Mucosa of descending colon (tissue), 3 donors: Measurements from ENCODE around the gene CASKIN1. TPM values are rescaled to one million over a fixed set of nuclear protein-coding genes. Genes with fewer than 3 reads are reported as not detected.
A peak's percentile ranks its signal among the peaks of the same experiment; 100 is the strongest.

Source experiments
- ATAC-seq: fragments of 200-7000 bp; cut with Tn5 transposase; one replicate; pipeline ENCODE4 v1.9.1; 2020; ENCODE audit warnings: mild to moderate bottlenecking, moderate library complexity
- DNase-seq, 3 donors: peaks; one replicate each; pipeline ENCODE4 v3.0.0-alpha.2; 2020
- H3K36me3 ChIP-seq: fragments of 200-600 bp; one replicate; pipeline ENCODE4 v1.8.0; 2021; ENCODE audit warnings: low read depth, mild to moderate bottlenecking
- H3K4me1 ChIP-seq: fragments of 200-600 bp; one replicate; pipeline ENCODE4 v1.8.0; 2021; ENCODE audit warnings: low read depth, mild to moderate bottlenecking
- H3K4me3 ChIP-seq: fragments of 200-600 bp; one replicate; pipeline ENCODE4 v1.8.0; 2021; ENCODE audit warnings: mild to moderate bottlenecking
- H3K9me3 ChIP-seq: fragments of 200-600 bp; one replicate; pipeline ENCODE4 v1.8.0; 2021; ENCODE audit warnings: mild to moderate bottlenecking
- intact Hi-C, 2 donors: fragments of 100-400 bp; cut with DNase I in 1 of 2; cut with micrococcal nuclease in 1 of 2; formaldehyde crosslinking; loops; one replicate each; pipeline versions ENCODE4 v1.11.0 to v1.11.1; 2022; cut with DNase I, micrococcal nuclease
- total RNA-seq, 3 donors: library from RNA; stranded (reverse); fragmentation: NEBNext Ultra II Directional in 2 of 3; extraction: Animal tissue kit (Norgen Biotek cat#: 25700) in 2 of 3; gene quantifications; one replicate each; pipeline versions ENCODE4 v1.2.1 to v1.2.4, GENCODE V29; 2021 to 2023
- TF ChIP-seq, protein P1 (sequence below): fragments of 200-600 bp; IDR thresholded peaks from one replicate; pipeline ENCODE4 v1.8.0; 2022; ENCODE audit warnings: antibody characterized with exemption, mild to moderate bottlenecking
- donor health status: DM: no; HTN: no; CAD: no; lungs with moderate emphysema.
- donor health status: DM: no; HTN: no; CAD: no.
- donor health status: DM: no; HTN: yes; CAD: no.

The CASKIN1 gene
- total RNA-seq, 3 donors from 2014 or later = 0.06 to 1.5 (median 1.0) TPM

DNA sequence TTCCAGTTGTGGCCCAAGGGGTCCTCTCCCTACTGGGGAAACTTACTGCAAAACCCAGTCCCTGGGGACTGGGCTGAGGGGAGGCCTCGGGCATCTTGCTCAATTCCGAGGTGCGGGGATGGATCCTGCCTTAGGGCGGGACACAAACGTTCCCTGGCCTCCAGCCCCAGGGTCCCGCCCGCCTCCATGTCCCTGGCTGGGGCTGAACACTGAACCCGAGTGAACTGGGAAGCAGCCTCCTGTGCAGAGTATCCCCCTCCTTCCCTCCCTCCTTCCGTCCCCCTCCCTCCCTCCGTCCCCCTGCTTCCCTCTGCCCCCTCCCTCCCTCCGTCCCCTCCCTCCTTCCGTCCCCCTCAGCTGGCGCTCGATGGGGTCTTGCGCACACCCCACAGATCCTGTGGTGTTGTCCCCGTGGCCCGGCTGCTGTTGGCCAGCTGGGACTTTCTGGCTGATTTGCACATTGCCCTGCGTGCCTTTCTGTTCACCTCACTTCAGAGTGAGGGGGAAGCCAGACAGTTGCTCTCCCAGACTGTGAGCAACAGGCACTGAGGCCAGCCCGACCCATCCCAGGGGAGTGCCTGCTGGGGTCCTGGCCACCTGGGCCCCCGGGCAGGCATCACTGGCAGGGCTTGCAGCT, 35.4 kb downstream of the CASKIN1 start:
- peak in 1 of 3 donors; percentile 29 for DNase-seq
- no peak for ATAC-seq
- intact Hi-C loops = no loop called here
- Histone ChIP-seq H3K4me3 (no peak overlapping the region), H3K9me3 (no peaks in the 10 kb centered on the region), H3K4me1 (peaks cover 62% of the 10 kb centered on the region), H3K36me3 (no peaks in the 10 kb centered on the region)
- TF ChIP-seq, protein P1, sequence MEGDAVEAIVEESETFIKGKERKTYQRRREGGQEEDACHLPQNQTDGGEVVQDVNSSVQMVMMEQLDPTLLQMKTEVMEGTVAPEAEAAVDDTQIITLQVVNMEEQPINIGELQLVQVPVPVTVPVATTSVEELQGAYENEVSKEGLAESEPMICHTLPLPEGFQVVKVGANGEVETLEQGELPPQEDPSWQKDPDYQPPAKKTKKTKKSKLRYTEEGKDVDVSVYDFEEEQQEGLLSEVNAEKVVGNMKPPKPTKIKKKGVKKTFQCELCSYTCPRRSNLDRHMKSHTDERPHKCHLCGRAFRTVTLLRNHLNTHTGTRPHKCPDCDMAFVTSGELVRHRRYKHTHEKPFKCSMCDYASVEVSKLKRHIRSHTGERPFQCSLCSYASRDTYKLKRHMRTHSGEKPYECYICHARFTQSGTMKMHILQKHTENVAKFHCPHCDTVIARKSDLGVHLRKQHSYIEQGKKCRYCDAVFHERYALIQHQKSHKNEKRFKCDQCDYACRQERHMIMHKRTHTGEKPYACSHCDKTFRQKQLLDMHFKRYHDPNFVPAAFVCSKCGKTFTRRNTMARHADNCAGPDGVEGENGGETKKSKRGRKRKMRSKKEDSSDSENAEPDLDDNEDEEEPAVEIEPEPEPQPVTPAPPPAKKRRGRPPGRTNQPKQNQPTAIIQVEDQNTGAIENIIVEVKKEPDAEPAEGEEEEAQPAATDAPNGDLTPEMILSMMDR = no peak

DNA sequence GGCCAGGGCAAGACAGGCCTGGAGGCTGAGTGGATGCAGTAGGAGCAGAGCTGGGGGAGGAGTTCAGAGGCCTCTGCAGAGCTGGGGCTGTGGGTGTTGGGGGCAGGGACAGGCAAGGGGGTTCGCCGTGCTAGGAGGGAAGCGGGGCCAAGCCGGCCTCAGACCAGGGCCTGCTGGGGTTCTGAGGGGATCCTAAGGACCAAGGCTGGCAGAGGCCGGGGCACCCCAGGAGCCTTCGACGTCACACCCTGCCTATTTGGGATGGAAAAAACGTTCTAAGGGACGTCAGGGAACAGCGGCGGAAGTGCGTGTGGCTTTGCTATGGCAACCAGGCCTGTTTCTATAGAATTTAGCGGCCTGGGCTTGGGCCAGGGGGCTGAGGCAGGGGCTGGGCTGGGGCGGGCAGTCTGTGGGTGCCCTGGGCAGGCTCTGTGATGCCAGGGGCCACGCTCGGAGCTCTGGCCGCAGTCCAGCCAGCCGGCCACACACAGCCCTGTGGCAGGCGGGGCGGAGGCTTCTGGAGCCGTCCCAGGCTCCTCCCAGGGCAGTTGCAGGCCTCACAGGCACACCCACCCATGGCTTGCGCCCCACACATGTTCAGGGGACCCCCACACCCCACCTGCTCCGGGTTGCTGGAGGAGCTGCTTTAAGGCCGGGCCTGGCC, 37.1 kb downstream of the CASKIN1 start:
- H3K9me3 ChIP-seq = no peaks in the 10 kb centered on the region
- peaks cover 63% of the 10 kb centered on the region for H3K4me1 ChIP-seq
- intact Hi-C loops = loop anchor here in 1 of 2 donors (10.0 kb wide), 1 partner anchor 135 kb away; the partner anchor contains the start of gene NHERF2
- H3K36me3 ChIP-seq = peaks cover 4% of the 10 kb centered on the region
- TF ChIP-seq, protein P1 = no peak
- ATAC-seq (peak; percentile 14), DNase-seq (peak; percentile 77 to 79 (median 77))
- no peak overlapping the region for H3K4me3 ChIP-seq

DNA sequence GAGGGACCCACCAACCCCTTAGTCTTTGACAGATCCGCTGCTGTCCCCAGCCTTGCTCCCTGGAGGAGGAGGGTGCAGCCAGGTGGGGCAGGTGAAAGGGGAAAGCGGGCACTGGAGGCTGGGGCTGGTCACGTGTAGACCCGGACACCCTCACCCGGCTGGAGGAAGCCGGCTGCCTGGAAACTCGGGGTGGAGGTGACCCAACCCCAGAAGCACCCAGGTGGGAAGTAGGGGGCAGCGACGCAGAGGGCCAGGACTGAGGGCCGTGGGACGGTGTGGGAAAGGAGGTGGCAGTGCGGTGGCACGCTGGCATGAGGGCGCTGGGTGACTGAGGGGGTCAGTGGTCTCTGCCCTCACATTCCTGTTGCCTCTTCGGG, 38.2 kb downstream of the CASKIN1 start:
- ATAC-seq (no peak), DNase-seq (no peak)
- Histone ChIP-seq H3K4me3 (no peak overlapping the region), H3K9me3 (no peaks in the 10 kb centered on the region), H3K4me1 (peaks cover 68% of the 10 kb centered on the region), H3K36me3 (peaks cover 4% of the 10 kb centered on the region)
- TF ChIP-seq, protein P1 = no peak
- intact Hi-C loops = loop anchor here in 1 of 2 donors (10.0 kb wide), 1 partner anchor 133 kb away; the partner anchor contains the start of gene NHERF2

DNA sequence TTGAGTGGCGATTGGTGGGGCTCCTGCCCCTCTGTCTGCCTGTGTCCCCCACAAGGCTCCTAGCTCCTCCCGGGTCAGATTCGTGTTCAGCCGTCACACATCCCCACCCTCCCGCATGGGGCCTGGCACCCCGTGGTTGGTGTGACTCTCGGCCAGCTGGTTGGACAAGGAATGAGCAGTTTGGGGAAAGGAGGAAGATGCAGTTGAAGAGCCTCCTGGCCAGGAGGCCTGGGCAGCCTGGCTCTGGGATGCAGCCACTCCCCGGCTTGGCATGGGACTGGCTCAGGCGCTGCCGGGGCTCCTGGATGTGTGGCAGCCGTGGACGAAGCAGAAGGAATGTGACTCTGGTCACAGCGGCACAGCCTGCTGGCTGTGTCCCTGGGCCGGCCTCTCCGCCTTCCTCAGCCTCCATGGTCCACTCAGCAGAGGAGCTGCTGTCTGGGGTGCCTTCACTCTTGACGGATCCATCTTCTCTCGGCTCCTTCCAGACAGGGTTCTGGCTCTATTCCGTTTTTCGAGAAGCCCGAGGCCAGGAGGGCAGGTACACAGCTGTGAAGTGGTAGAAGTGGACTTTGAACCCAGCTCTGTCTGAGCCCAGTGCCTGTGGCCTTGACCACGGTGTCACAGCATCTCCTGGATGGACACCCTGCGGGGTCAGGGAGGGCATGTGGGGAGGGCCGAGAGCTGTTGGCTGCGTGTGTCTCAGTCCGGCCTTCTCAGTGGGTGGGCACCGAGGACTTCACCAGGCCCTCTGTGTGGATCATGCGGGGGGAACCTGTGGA, 38.7 kb downstream of the CASKIN1 start:
- no peaks in the 10 kb centered on the region for H3K9me3 ChIP-seq
- H3K4me1 ChIP-seq = peaks cover 68% of the 10 kb centered on the region
- intact Hi-C loops = loop anchor here in 1 of 2 donors (10.0 kb wide), 1 partner anchor 133 kb away; the partner anchor contains the start of gene NHERF2
- ATAC-seq = no peak
- peaks cover 4% of the 10 kb centered on the region for H3K36me3 ChIP-seq
- DNase-seq = peak in 1 of 3 donors; percentile 58
- TF ChIP-seq, protein P1 = no peak
- H3K4me3 ChIP-seq = no peak overlapping the region

DNA sequence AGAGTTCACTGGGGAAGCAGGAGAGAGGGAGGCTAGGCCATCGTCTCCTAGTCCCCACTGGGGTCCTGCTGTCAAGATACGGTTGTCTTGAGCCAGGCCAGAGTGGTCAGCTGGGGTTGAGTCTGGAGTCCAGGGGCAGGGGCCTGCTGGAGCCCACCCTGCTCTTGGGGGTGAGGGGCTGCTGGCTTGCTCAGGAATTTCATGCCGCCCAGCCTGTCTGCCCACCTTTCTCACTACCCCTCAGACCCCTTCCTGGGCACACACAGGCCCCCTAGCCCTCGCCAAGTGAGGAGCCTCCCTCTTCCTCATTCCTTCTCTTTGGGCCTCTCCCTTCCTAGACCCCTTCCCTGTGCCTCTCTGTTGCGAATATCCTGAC, 39.6 kb downstream of the CASKIN1 start:
- peaks cover 4% of the 10 kb centered on the region for H3K36me3 ChIP-seq
- TF ChIP-seq, protein P1 = no peak
- DNase-seq (peak in 1 of 3 donors; percentile 63), ATAC-seq (no peak)
- peaks cover 69% of the 10 kb centered on the region for H3K4me1 ChIP-seq
- no peak overlapping the region for H3K4me3 ChIP-seq
- H3K9me3 ChIP-seq = no peaks in the 10 kb centered on the region
- intact Hi-C loops = loop anchor here in 1 of 2 donors (10.0 kb wide), 1 partner anchor 132 kb away; the partner anchor contains the start of gene NHERF2
